Measurements from ENCODE around the gene PYGO2.

PYGO2 gene

GRCh38 chr1:155005076-155006011 is 43.8 kb upstream of the PYGO2 start:
- no peaks in the 10 kb centered on the region for H3K27me3 ChIP-seq (replicated peaks; ENCODE audit: control insufficient read depth, insufficient read depth, low read length, poor library complexity, severe bottlenecking)
- H3K4me1 ChIP-seq (ENCODE audit: control insufficient read depth, insufficient read depth, low read length, poor library complexity, severe bottlenecking) = peaks cover 70% of the 10 kb centered on the region
- peak in 1 of 3 donors; percentile 34 for DNase-seq
- H3K9me3 ChIP-seq (ENCODE audit: control insufficient read depth, low read length) = no peaks in the 10 kb centered on the region
- peak overlapping the region; percentile 77 for H3K27ac ChIP-seq (ENCODE audit: insufficient read depth, low read length, poor library complexity, severe bottlenecking)
- H3K36me3 ChIP-seq (ENCODE audit: control insufficient read depth, insufficient read depth, low read length) = no peaks in the 10 kb centered on the region
- H3K4me3 ChIP-seq (ENCODE audit: insufficient read depth, low read depth, low read length, poor library complexity, severe bottlenecking) = peak overlapping the region; percentile 83

GRCh38 chr1:155004352-155005075 is 42.9 kb upstream of the PYGO2 start:
- Histone ChIP-seq H3K27me3 (replicated peaks; ENCODE audit: control insufficient read depth, insufficient read depth, low read length, poor library complexity, severe bottlenecking) (no peaks in the 10 kb centered on the region), H3K9me3 (ENCODE audit: control insufficient read depth, low read length) (no peaks in the 10 kb centered on the region), H3K4me1 (ENCODE audit: control insufficient read depth, insufficient read depth, low read length, poor library complexity, severe bottlenecking) (peaks cover 67% of the 10 kb centered on the region), H3K4me3 (ENCODE audit: insufficient read depth, low read depth, low read length, poor library complexity, severe bottlenecking) (peak overlapping the region; percentile 83), H3K36me3 (ENCODE audit: control insufficient read depth, insufficient read depth, low read length) (no peaks in the 10 kb centered on the region), H3K27ac (ENCODE audit: insufficient read depth, low read length, poor library complexity, severe bottlenecking) (peak overlapping the region; percentile 77)
- DNase-seq = no peak

- no peak for DNase-seq
- no peaks in the 10 kb centered on the region for H3K9me3 ChIP-seq (ENCODE audit: control insufficient read depth, low read length)
- no peaks in the 10 kb centered on the region for H3K36me3 ChIP-seq (ENCODE audit: control insufficient read depth, insufficient read depth, low read length)
- peak overlapping the region; percentile 83 for H3K4me3 ChIP-seq (ENCODE audit: insufficient read depth, low read depth, low read length, poor library complexity, severe bottlenecking)
- H3K4me1 ChIP-seq (ENCODE audit: control insufficient read depth, insufficient read depth, low read length, poor library complexity, severe bottlenecking) = peaks cover 70% of the 10 kb centered on the region
- peak overlapping the region; percentile 77 for H3K27ac ChIP-seq (ENCODE audit: insufficient read depth, low read length, poor library complexity, severe bottlenecking)
- H3K27me3 ChIP-seq (replicated peaks; ENCODE audit: control insufficient read depth, insufficient read depth, low read length, poor library complexity, severe bottlenecking) = no peaks in the 10 kb centered on the region
Measured at GRCh38 chr1:155003766-155004351, 42.3 kb upstream of the PYGO2 start.

- peak overlapping the region; percentile 83 for H3K4me3 ChIP-seq (ENCODE audit: insufficient read depth, low read depth, low read length, poor library complexity, severe bottlenecking)
- DNase-seq = no peak
- peaks cover 68% of the 10 kb centered on the region for H3K4me1 ChIP-seq (ENCODE audit: control insufficient read depth, insufficient read depth, low read length, poor library complexity, severe bottlenecking)
- peak overlapping the region; percentile 77 for H3K27ac ChIP-seq (ENCODE audit: insufficient read depth, low read length, poor library complexity, severe bottlenecking)
- H3K36me3 ChIP-seq (ENCODE audit: control insufficient read depth, insufficient read depth, low read length) = no peaks in the 10 kb centered on the region
- H3K27me3 ChIP-seq (replicated peaks; ENCODE audit: control insufficient read depth, insufficient read depth, low read length, poor library complexity, severe bottlenecking) = no peaks in the 10 kb centered on the region
- no peaks in the 10 kb centered on the region for H3K9me3 ChIP-seq (ENCODE audit: control insufficient read depth, low read length)
Measured at GRCh38 chr1:155003227-155003765, 41.7 kb upstream of the PYGO2 start.

DNA sequence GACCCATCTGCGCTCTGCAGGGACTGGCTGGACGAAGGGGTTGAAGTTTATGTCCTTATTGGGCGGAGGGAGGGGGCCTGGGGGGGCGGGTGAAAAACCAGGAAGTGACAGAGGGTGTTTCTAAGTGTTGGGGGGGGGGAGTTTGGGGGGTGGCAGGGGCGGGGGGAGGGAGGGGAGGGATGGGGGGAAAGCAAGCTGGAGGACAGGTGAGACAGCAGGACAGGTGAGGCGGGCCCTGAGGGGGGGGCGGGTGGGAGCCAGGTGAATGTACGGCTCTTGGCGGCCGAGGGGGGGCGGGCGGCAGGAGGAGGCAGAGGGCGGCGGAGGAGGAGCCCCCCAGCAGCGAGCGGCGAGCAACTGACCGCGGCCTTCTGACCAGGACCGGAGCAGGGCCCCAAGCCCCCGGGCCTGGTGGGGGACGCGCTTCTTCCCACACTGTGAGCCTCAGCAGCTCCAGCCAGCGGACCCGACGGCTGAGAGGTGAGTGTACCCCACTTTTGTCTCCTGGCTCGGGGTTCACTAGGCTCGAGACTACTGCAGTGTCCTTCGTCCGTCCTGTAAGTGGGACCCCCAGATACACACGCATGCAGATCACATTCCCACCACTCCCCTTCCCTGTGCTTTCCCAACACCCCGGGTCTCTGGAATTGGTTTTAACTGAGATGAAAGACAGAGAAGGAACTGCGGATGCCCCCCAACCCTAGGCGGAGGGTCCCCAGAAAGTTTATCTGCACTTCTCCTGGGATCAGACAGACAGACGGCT is 41.1 kb upstream of the PYGO2 start, which contains the start of gene ZBTB7B:
TSS of gene ZBTB7B (plus strand) at position 339 of the 763 bp plus-strand sequence. CDS start 11,859 bp downstream, outside the sequence.
- H3K4me3 ChIP-seq (ENCODE audit: insufficient read depth, low read depth, low read length, poor library complexity, severe bottlenecking) = peak within 1 kb of the TSS; percentile 87
- H3K27ac ChIP-seq (ENCODE audit: insufficient read depth, low read length, poor library complexity, severe bottlenecking) = peak within 1 kb of the TSS; percentile 98
- H3K4me1 ChIP-seq (ENCODE audit: control insufficient read depth, insufficient read depth, low read length, poor library complexity, severe bottlenecking) = peaks cover 61% of the 10 kb centered on the region
- no peaks in the 10 kb centered on the region for H3K27me3 ChIP-seq (replicated peaks; ENCODE audit: control insufficient read depth, insufficient read depth, low read length, poor library complexity, severe bottlenecking)
- no peak for DNase-seq
- H3K9me3 ChIP-seq (ENCODE audit: control insufficient read depth, low read length) = no peaks in the 10 kb centered on the region
- no peaks in the 10 kb centered on the region for H3K36me3 ChIP-seq (ENCODE audit: control insufficient read depth, insufficient read depth, low read length)

DNA sequence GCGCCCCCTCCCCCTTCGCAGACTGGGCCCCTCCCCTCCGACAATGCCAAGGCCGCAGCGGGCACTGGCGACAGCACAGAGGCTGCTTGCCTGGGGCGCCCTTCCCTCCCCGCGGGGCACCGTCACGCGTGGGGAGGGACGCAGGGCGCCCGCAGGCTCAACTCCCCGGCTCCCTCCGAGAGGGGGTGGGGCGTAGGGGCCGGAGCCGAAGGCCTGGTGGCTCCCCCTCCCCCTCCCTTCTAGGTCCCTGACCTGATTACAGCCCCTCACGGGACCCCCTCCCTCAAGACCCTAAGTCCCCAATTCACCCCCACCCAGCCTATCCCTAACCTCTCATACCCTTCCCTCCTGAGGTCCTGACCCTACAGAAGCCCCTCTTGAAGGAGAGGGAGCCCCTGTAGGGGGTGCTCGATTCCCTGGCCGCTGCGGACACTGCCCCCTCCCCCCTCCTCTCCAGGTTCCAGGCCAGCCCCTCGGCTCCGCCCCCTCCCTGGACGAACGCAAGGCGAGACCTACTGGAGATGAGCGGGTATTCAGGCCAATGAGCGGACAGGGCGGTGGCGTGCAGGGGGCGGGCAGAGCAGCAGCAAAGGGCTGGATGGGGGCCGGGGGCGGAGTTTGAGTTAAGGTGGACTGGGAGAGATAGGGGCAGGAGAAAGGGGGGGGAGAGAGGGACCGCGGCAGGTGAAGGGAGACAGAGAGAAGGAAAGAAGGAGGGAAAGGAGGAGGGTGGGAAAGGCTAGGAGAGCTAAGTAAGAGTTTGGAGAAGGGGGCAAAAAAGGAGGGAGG is 40.3 kb upstream of the PYGO2 start:
- no peaks in the 10 kb centered on the region for H3K27me3 ChIP-seq (replicated peaks; ENCODE audit: control insufficient read depth, insufficient read depth, low read length, poor library complexity, severe bottlenecking)
- H3K9me3 ChIP-seq (ENCODE audit: control insufficient read depth, low read length) = no peaks in the 10 kb centered on the region
- H3K27ac ChIP-seq (ENCODE audit: insufficient read depth, low read length, poor library complexity, severe bottlenecking) = peak overlapping the region; percentile 98
- peaks cover 53% of the 10 kb centered on the region for H3K4me1 ChIP-seq (ENCODE audit: control insufficient read depth, insufficient read depth, low read length, poor library complexity, severe bottlenecking)
- peak overlapping the region; percentile 87 for H3K4me3 ChIP-seq (ENCODE audit: insufficient read depth, low read depth, low read length, poor library complexity, severe bottlenecking)
- no peaks in the 10 kb centered on the region for H3K36me3 ChIP-seq (ENCODE audit: control insufficient read depth, insufficient read depth, low read length)
- peak; percentile 91 to 97 (median 95) for DNase-seq

DNA sequence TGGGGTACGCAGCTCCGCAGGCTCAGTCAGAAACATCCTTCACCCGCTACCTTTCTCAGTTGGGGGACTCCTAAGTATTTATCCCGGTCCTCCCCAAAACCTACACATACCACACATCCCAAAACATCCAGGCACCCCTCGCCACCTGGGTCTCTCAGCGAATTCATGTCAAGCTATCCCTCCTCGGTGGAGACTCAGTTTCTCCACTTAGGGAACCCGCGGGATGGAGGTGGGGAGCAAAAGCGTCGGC is 39.8 kb upstream of the PYGO2 start:
- Histone ChIP-seq H3K4me3 (ENCODE audit: insufficient read depth, low read depth, low read length, poor library complexity, severe bottlenecking) (peak overlapping the region; percentile 87), H3K9me3 (ENCODE audit: control insufficient read depth, low read length) (no peaks in the 10 kb centered on the region), H3K27me3 (replicated peaks; ENCODE audit: control insufficient read depth, insufficient read depth, low read length, poor library complexity, severe bottlenecking) (no peaks in the 10 kb centered on the region), H3K4me1 (ENCODE audit: control insufficient read depth, insufficient read depth, low read length, poor library complexity, severe bottlenecking) (peaks cover 48% of the 10 kb centered on the region), H3K27ac (ENCODE audit: insufficient read depth, low read length, poor library complexity, severe bottlenecking) (peak overlapping the region; percentile 98), H3K36me3 (ENCODE audit: control insufficient read depth, insufficient read depth, low read length) (no peaks in the 10 kb centered on the region)
- no peak for DNase-seq

DNA sequence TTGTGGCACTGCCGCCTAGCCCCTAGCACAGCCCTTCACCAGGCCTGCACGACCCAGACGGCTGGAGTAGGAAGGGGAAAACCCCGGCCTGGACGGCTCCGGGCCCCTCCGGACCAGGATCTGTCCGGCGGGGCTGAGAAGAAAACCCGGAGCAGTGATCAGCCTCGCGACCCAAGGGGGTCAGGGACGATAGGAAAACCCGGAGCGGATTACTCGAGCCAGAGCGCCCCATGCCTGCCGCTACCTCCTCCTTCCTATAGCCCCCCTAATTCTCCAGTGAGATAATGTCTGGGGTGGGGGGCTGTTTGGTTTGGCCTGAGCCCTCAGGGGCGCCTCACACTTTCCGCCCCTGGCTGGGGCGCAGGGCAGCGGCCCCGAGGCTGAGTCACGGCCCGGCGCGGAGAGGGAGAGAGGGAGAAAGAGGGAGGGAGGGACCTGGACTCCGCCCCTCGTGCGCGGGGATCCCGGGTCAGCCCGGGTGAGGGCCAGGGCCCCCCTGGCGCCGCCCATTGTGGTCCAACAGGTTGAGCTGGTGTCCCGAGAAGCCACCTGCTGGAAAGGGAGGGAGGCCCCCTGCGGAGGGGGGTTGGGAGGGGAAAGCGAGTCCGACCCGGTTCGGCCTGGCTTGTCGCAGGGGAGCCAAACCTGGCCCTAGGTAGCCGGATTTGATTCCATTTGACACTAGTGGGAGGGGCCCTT is 39.3 kb upstream of the PYGO2 start:
- no peaks in the 10 kb centered on the region for H3K36me3 ChIP-seq (ENCODE audit: control insufficient read depth, insufficient read depth, low read length)
- H3K4me3 ChIP-seq (ENCODE audit: insufficient read depth, low read depth, low read length, poor library complexity, severe bottlenecking) = peak overlapping the region; percentile 87
- peaks cover 43% of the 10 kb centered on the region for H3K4me1 ChIP-seq (ENCODE audit: control insufficient read depth, insufficient read depth, low read length, poor library complexity, severe bottlenecking)
- peak overlapping the region; percentile 98 for H3K27ac ChIP-seq (ENCODE audit: insufficient read depth, low read length, poor library complexity, severe bottlenecking)
- no peaks in the 10 kb centered on the region for H3K27me3 ChIP-seq (replicated peaks; ENCODE audit: control insufficient read depth, insufficient read depth, low read length, poor library complexity, severe bottlenecking)
- DNase-seq = peak; percentile 81 to 82 (median 81)
- no peaks in the 10 kb centered on the region for H3K9me3 ChIP-seq (ENCODE audit: control insufficient read depth, low read length)
